Dermis microvascular lymphatic vessel endothelial cell (primary cell): ENCODE data around the gene MAP3K10. TPM values are rescaled to one million over a fixed set of nuclear protein-coding genes. Genes with fewer than 3 reads are reported as not detected.
A peak's percentile ranks its signal among the peaks of the same experiment; 100 is the strongest.

Experiments used
- DNase-seq, 2 donors: peaks; one replicate each; pipeline versions ENCODE4 v3.0.0 to v3.0.0-alpha.2; 2010; ENCODE audit warnings: low read depth in 2 of 2
- total RNA-seq: library from RNA; depleted of rRNA; stranded (reverse); fragments of >200 nt; gene quantifications from 2 replicates; pipeline ENCODE4 v1.2.1, GENCODE V29; 2014

The MAP3K10 gene
- total RNA-seq, 1 donor from 2014 or later = 3.0 TPM

GRCh38 chr19:40232949-40233810 is 42.0 kb downstream of the MAP3K10 start:
- DNase-seq = no peak

- no peak for DNase-seq
Observed at GRCh38 chr19:40233811-40234389, 42.7 kb downstream of the MAP3K10 start.

- peak; percentile 46 to 65 for DNase-seq
Observed at GRCh38 chr19:40234429-40235237, 43.4 kb downstream of the MAP3K10 start.

- DNase-seq = no peak
Observed at GRCh38 chr19:40235238-40236025, 44.2 kb downstream of the MAP3K10 start.

- no peak for DNase-seq
Observed at GRCh38 chr19:40236026-40236355, 44.8 kb downstream of the MAP3K10 start.

- DNase-seq = no peak
Observed at GRCh38 chr19:40236366-40236765, 45.1 kb downstream of the MAP3K10 start.

GRCh38 chr19:40237791-40238190 is 46.6 kb downstream of the MAP3K10 start:
- DNase-seq = no peak

- DNase-seq = no peak
Observed at GRCh38 chr19:40238775-40239174, 47.5 kb downstream of the MAP3K10 start.

GRCh38 chr19:40239415-40240226 is 48.4 kb downstream of the MAP3K10 start:
- DNase-seq = no peak

GRCh38 chr19:40240332-40240731 is 49.1 kb downstream of the MAP3K10 start:
- no peak for DNase-seq

GRCh38 chr19:40241125-40241808 is 50.0 kb downstream of the MAP3K10 start:
- DNase-seq = no peak

- peak; percentile 89 to 91 for DNase-seq
Observed at GRCh38 chr19:40241809-40242384, 50.7 kb downstream of the MAP3K10 start.

GRCh38 chr19:40242480-40242879 is 51.3 kb downstream of the MAP3K10 start:
- DNase-seq = no peak

GRCh38 chr19:40243181-40243580 is 52.0 kb downstream of the MAP3K10 start:
- DNase-seq = no peak

GRCh38 chr19:40244579-40245317 is 53.5 kb downstream of the MAP3K10 start:
- DNase-seq = no peak

GRCh38 chr19:40245506-40246128 is 54.4 kb downstream of the MAP3K10 start:
- DNase-seq = no peak

- DNase-seq = no peak
Observed at GRCh38 chr19:40246292-40247073, 55.3 kb downstream of the MAP3K10 start.

GRCh38 chr19:40247178-40247577 is 56.0 kb downstream of the MAP3K10 start:
- DNase-seq = no peak
